Breast epithelium (tissue), 3 donors: ENCODE data around the gene OXCT2.
"Not testable (repeated sequence)": the region's sequence is repeated elsewhere in the genome, so short reads cannot be mapped to it uniquely, and the experiment has no call there.

Experiments used
- CTCF ChIP-seq, 3 donors: fragments of 450-650 bp; IDR thresholded peaks; one replicate each; pipeline ENCODE4 v1.5.1; 2016 to 2017; ENCODE audit warnings: antibody characterized with exemption in 3 of 3, mild to moderate bottlenecking in 3 of 3, moderate library complexity in 3 of 3
- POLR2A ChIP-seq: fragments of 450-650 bp; IDR thresholded peaks from one replicate; pipeline ENCODE4 v1.6.1; 2016; ENCODE audit warnings: antibody characterized with exemption, mild to moderate bottlenecking, moderate library complexity

- not testable (repeated sequence) for TF ChIP-seq CTCF (IDR thresholded peaks at IDR 0.05); POLR2A
Observed at GRCh38 chr1:39769502-39769901, 1.6 kb downstream of the OXCT2 start.
